ENCODE measurements around the gene ATRIP.
"Not testable (repeated sequence)": the region's sequence is repeated elsewhere in the genome, so short reads cannot be mapped to it uniquely, and the experiment has no call there.

Gene ATRIP

GRCh38 chr3:48469046-48469915 is 22.7 kb downstream of the ATRIP start:
- no peak for DNase-seq (ENCODE audit: low read depth)

- no peak for DNase-seq (ENCODE audit: low read depth)
Observed at GRCh38 chr3:48470286-48470685, 23.7 kb downstream of the ATRIP start.

GRCh38 chr3:48472673-48472922 is 26.1 kb downstream of the ATRIP start:
- no peak for DNase-seq (ENCODE audit: low read depth)

- DNase-seq (ENCODE audit: low read depth): peak; percentile 88
Observed at GRCh38 chr3:48472923-48473616, 26.5 kb downstream of the ATRIP start.

GRCh38 chr3:48473617-48473952 is 27.0 kb downstream of the ATRIP start:
- no peak for DNase-seq (ENCODE audit: low read depth)

- DNase-seq (ENCODE audit: low read depth): not testable (repeated sequence)
Observed at GRCh38 chr3:48474031-48474430, 27.5 kb downstream of the ATRIP start.

- DNase-seq (ENCODE audit: low read depth): no peak
Observed at GRCh38 chr3:48474619-48475018, 28.1 kb downstream of the ATRIP start.

GRCh38 chr3:48475188-48475587 is 28.7 kb downstream of the ATRIP start:
- no peak for DNase-seq (ENCODE audit: low read depth)

- no peak for DNase-seq (ENCODE audit: low read depth)
Observed at GRCh38 chr3:48476426-48477053, 30.0 kb downstream of the ATRIP start.

GRCh38 chr3:48477959-48478520 is 31.5 kb downstream of the ATRIP start:
- DNase-seq (ENCODE audit: low read depth): no peak

GRCh38 chr3:48478626-48479555 is 32.4 kb downstream of the ATRIP start:
- DNase-seq (ENCODE audit: low read depth): no peak

- not testable (repeated sequence) for DNase-seq (ENCODE audit: low read depth)
Observed at GRCh38 chr3:48480891-48481290, 34.4 kb downstream of the ATRIP start.

- DNase-seq (ENCODE audit: low read depth): not testable (repeated sequence)
Observed at GRCh38 chr3:48482822-48483221, 36.3 kb downstream of the ATRIP start.

- DNase-seq (ENCODE audit: low read depth): no peak
Observed at GRCh38 chr3:48486952-48487351, 40.4 kb downstream of the ATRIP start.

- DNase-seq (ENCODE audit: low read depth): no peak
Observed at GRCh38 chr3:48492461-48493202, 46.1 kb downstream of the ATRIP start.

GRCh38 chr3:48493203-48493501 is 46.6 kb downstream of the ATRIP start:
- no peak for DNase-seq (ENCODE audit: low read depth)

GRCh38 chr3:48500656-48501055 is 54.1 kb downstream of the ATRIP start:
- no peak for DNase-seq (ENCODE audit: low read depth)

GRCh38 chr3:48501196-48501595 is 54.7 kb downstream of the ATRIP start:
- DNase-seq (ENCODE audit: low read depth): no peak

GRCh38 chr3:48502121-48502520 is 55.6 kb downstream of the ATRIP start:
- DNase-seq (ENCODE audit: low read depth): no peak

GRCh38 chr3:48502728-48503168 is 56.2 kb downstream of the ATRIP start:
- DNase-seq (ENCODE audit: low read depth): no peak

GRCh38 chr3:48503401-48504050 is 57.0 kb downstream of the ATRIP start:
- DNase-seq (ENCODE audit: low read depth): peak; percentile 26
